Central memory CD8-positive, alpha-beta T cell (primary cell): Measurements from ENCODE around the gene IFT27.

Experiments
- ATAC-seq: fragments of 150-1000 bp; cut with Tn5 transposase; replicated peaks from 2 replicates; pipeline ENCODE4 v1.10.0; 2022; ENCODE audit warnings: mild to moderate bottlenecking, moderate FRiP score, moderate number of reproducible peaks; ENCODE audit not compliant: poor library complexity, severe bottlenecking; ENCODE audit errors: extremely low read depth
- DNase-seq, 2 donors: peaks; one replicate each; pipeline ENCODE4 v3.0.0; 2021; ENCODE audit warnings: low spot score in 2 of 2
- H3K27ac Mint-ChIP-seq: one replicate; pipeline ENCODE4 v1.8.0; 2022; ENCODE audit warnings: low read depth, mild to moderate bottlenecking, moderate library complexity, mixed read lengths
- H3K27me3 Mint-ChIP-seq: one replicate; pipeline ENCODE4 v1.8.0; 2022; ENCODE audit warnings: mixed read lengths
- H3K36me3 Mint-ChIP-seq: one replicate; pipeline ENCODE4 v1.8.0; 2022; ENCODE audit warnings: mild to moderate bottlenecking, moderate library complexity, mixed read lengths; ENCODE audit not compliant: insufficient read depth
- H3K4me1 Mint-ChIP-seq: one replicate; pipeline ENCODE4 v1.8.0; 2022; ENCODE audit warnings: mixed read lengths
- H3K4me3 Mint-ChIP-seq: one replicate; pipeline ENCODE4 v1.8.0; 2022; ENCODE audit warnings: mild to moderate bottlenecking, moderate library complexity, mixed read lengths
- H3K9me3 Mint-ChIP-seq: one replicate; pipeline ENCODE4 v1.8.0; 2022; ENCODE audit warnings: mixed read lengths

IFT27 gene

GRCh38 chr22:36811094-36811800 lies 35.3 kb upstream of the IFT27 start:
- ATAC-seq, result no peak
- DNase-seq, result no peak
- Mint-ChIP-seq H3K4me3 (no peak overlapping the region), H3K4me1 (no peaks in the 10 kb centered on the region), H3K27ac (no peak overlapping the region), H3K27me3 (peaks cover 51% of the 10 kb centered on the region), H3K9me3 (no peaks in the 10 kb centered on the region), H3K36me3 (no peaks in the 10 kb centered on the region)

GRCh38 chr22:36809351-36809750 lies 33.4 kb upstream of the IFT27 start:
- DNase-seq, result no peak
- no peaks in the 10 kb centered on the region for H3K9me3 Mint-ChIP-seq
- no peak overlapping the region for H3K4me3 Mint-ChIP-seq
- no peaks in the 10 kb centered on the region for H3K4me1 Mint-ChIP-seq
- H3K27ac Mint-ChIP-seq, result no peak overlapping the region
- no peak for ATAC-seq
- H3K27me3 Mint-ChIP-seq, result peaks cover 50% of the 10 kb centered on the region
- no peaks in the 10 kb centered on the region for H3K36me3 Mint-ChIP-seq

- H3K36me3 Mint-ChIP-seq, result no peaks in the 10 kb centered on the region
These were observed 32.9 kb upstream of the IFT27 start for GRCh38 chr22:36808721-36809344.

GRCh38 chr22:36807627-36808026 lies 31.7 kb upstream of the IFT27 start:
- no peaks in the 10 kb centered on the region for H3K9me3 Mint-ChIP-seq
- no peaks in the 10 kb centered on the region for H3K4me1 Mint-ChIP-seq
- H3K27me3 Mint-ChIP-seq, result peaks cover 49% of the 10 kb centered on the region
- no peak overlapping the region for H3K27ac Mint-ChIP-seq
- ATAC-seq (no peak), DNase-seq (no peak)
- H3K4me3 Mint-ChIP-seq, result no peak overlapping the region
- peaks cover 1% of the 10 kb centered on the region for H3K36me3 Mint-ChIP-seq

More at GRCh38 chr22:36808721-36809344, 32.9 kb upstream of the IFT27 start:
- Mint-ChIP-seq H3K9me3 (no peaks in the 10 kb centered on the region), H3K27ac (no peak overlapping the region), H3K4me1 (no peaks in the 10 kb centered on the region), H3K27me3 (peaks cover 49% of the 10 kb centered on the region), H3K4me3 (no peak overlapping the region)
- no peak for ATAC-seq
- no peak for DNase-seq

GRCh38 chr22:36806835-36807234 lies 30.9 kb upstream of the IFT27 start:
- Mint-ChIP-seq H3K27ac (no peak overlapping the region), H3K4me1 (no peaks in the 10 kb centered on the region), H3K27me3 (peaks cover 46% of the 10 kb centered on the region), H3K36me3 (peaks cover 1% of the 10 kb centered on the region), H3K4me3 (no peak overlapping the region), H3K9me3 (no peaks in the 10 kb centered on the region)
- ATAC-seq (no peak), DNase-seq (no peak)

- H3K9me3 Mint-ChIP-seq, result no peaks in the 10 kb centered on the region
- H3K4me1 Mint-ChIP-seq, result no peaks in the 10 kb centered on the region
- H3K27ac Mint-ChIP-seq, result no peak overlapping the region
- ATAC-seq, result no peak
- DNase-seq, result no peak
- peaks cover 63% of the 10 kb centered on the region for H3K27me3 Mint-ChIP-seq
- H3K36me3 Mint-ChIP-seq, result peaks cover 1% of the 10 kb centered on the region
- H3K4me3 Mint-ChIP-seq, result no peak overlapping the region
These were observed 27.4 kb upstream of the IFT27 start for GRCh38 chr22:36803358-36803757.

- no peak overlapping the region for H3K27ac Mint-ChIP-seq
- peaks cover under 1% of the 10 kb centered on the region for H3K36me3 Mint-ChIP-seq
- H3K4me3 Mint-ChIP-seq, result no peak overlapping the region
- DNase-seq, result no peak
- peaks cover 45% of the 10 kb centered on the region for H3K27me3 Mint-ChIP-seq
- no peaks in the 10 kb centered on the region for H3K4me1 Mint-ChIP-seq
- no peaks in the 10 kb centered on the region for H3K9me3 Mint-ChIP-seq
- no peak for ATAC-seq
These were observed 22.8 kb upstream of the IFT27 start for GRCh38 chr22:36798674-36799066.

GRCh38 chr22:36797911-36798673 lies 22.2 kb upstream of the IFT27 start:
- Mint-ChIP-seq H3K36me3 (no peaks in the 10 kb centered on the region), H3K27me3 (peaks cover 39% of the 10 kb centered on the region), H3K27ac (peak overlapping the region; percentile 41), H3K4me3 (no peak overlapping the region), H3K9me3 (no peaks in the 10 kb centered on the region), H3K4me1 (no peaks in the 10 kb centered on the region)
- no peak for ATAC-seq
- DNase-seq, result no peak

- Mint-ChIP-seq H3K4me1 (no peaks in the 10 kb centered on the region), H3K4me3 (no peak overlapping the region), H3K27ac (peak overlapping the region; percentile 41), H3K36me3 (no peaks in the 10 kb centered on the region), H3K9me3 (no peaks in the 10 kb centered on the region), H3K27me3 (peaks cover 35% of the 10 kb centered on the region)
- DNase-seq, result no peak
- no peak for ATAC-seq
These were observed 21.5 kb upstream of the IFT27 start for GRCh38 chr22:36797374-36797773.

GRCh38 chr22:36796552-36797175 lies 20.7 kb upstream of the IFT27 start:
- Mint-ChIP-seq H3K9me3 (no peaks in the 10 kb centered on the region), H3K4me1 (no peaks in the 10 kb centered on the region), H3K27ac (no peak overlapping the region), H3K27me3 (peaks cover 29% of the 10 kb centered on the region), H3K36me3 (no peaks in the 10 kb centered on the region), H3K4me3 (no peak overlapping the region)
- ATAC-seq (no peak), DNase-seq (no peak)

- Mint-ChIP-seq H3K27ac (no peak overlapping the region), H3K4me3 (no peak overlapping the region), H3K9me3 (no peaks in the 10 kb centered on the region), H3K27me3 (peaks cover 18% of the 10 kb centered on the region), H3K36me3 (no peaks in the 10 kb centered on the region), H3K4me1 (no peaks in the 10 kb centered on the region)
- DNase-seq (no peak), ATAC-seq (no peak)
These were observed 19.7 kb upstream of the IFT27 start for GRCh38 chr22:36795633-36796032.

- DNase-seq (no peak), ATAC-seq (no peak)
- Mint-ChIP-seq H3K27me3 (peaks cover 52% of the 10 kb centered on the region), H3K4me3 (no peak overlapping the region), H3K4me1 (no peaks in the 10 kb centered on the region), H3K9me3 (no peaks in the 10 kb centered on the region), H3K27ac (no peak overlapping the region), H3K36me3 (no peaks in the 10 kb centered on the region)
These were observed 14.7 kb upstream of the IFT27 start for GRCh38 chr22:36790648-36791047.
